Hepatocyte (in vitro differentiated cells): ENCODE measurements around the gene DAAM1. TPM values are rescaled to one million over a fixed set of nuclear protein-coding genes. Genes with fewer than 3 reads are reported as not detected.

Experiments
- DNase-seq: peaks from one replicate; pipeline ENCODE4 v3.0.0-alpha.2; 2016; ENCODE audit warnings: low spot score
- H2AFZ ChIP-seq: fragments of 200-600 bp; sonication (generic); 2 replicates; pipeline ENCODE4 v1.6.0; 2016; ENCODE audit warnings: antibody characterized with exemption, mild to moderate bottlenecking
- H3K27ac ChIP-seq: fragments of 200-600 bp; sonication (generic); 2 replicates; pipeline ENCODE4 v1.5.1; 2016; ENCODE audit warnings: mild to moderate bottlenecking
- H3K27me3 ChIP-seq: fragments of 200-600 bp; sonication (generic); 2 replicates; pipeline ENCODE4 v1.6.1; 2016
- H3K36me3 ChIP-seq: fragments of 200-600 bp; sonication (generic); replicated peaks from 2 replicates; pipeline ENCODE4 v1.5.1; 2016; ENCODE audit warnings: low read depth; ENCODE audit not compliant: insufficient read depth
- H3K4me1 ChIP-seq: fragments of 200-600 bp; sonication (generic); 2 replicates; pipeline ENCODE4 v1.5.1; 2016; ENCODE audit warnings: mild to moderate bottlenecking, moderate library complexity; ENCODE audit not compliant: insufficient read depth
- H3K4me2 ChIP-seq: fragments of 200-600 bp; sonication (generic); 2 replicates; pipeline ENCODE4 v1.6.0; 2016
- H3K4me3 ChIP-seq: fragments of 200-600 bp; sonication (generic); 2 replicates; pipeline ENCODE4 v1.5.1; 2016; ENCODE audit warnings: mild to moderate bottlenecking
- H3K79me2 ChIP-seq: fragments of 200-600 bp; sonication (generic); 2 replicates; pipeline ENCODE4 v1.6.0; 2017; ENCODE audit warnings: mild to moderate bottlenecking
- H3K9me2 ChIP-seq: fragments of 200-600 bp; sonication (generic); replicated peaks from 2 replicates; pipeline ENCODE4 v1.6.0; 2017; ENCODE audit warnings: mild to moderate bottlenecking; ENCODE audit not compliant: insufficient read depth
- H3K9me3 ChIP-seq: fragments of 200-600 bp; sonication (generic); 2 replicates; pipeline ENCODE4 v1.5.1; 2016; ENCODE audit warnings: low read depth, mild to moderate bottlenecking
- H4K20me1 ChIP-seq: fragments of 200-600 bp; sonication (generic); 2 replicates; pipeline ENCODE4 v1.6.0; 2016; ENCODE audit warnings: mild to moderate bottlenecking; ENCODE audit not compliant: insufficient read depth, poor library complexity, severe bottlenecking
- CTCF ChIP-seq: fragments of 200-600 bp; sonication (generic); IDR thresholded peaks from 2 replicates; pipeline ENCODE4 v1.5.1; 2016; ENCODE audit warnings: antibody characterized with exemption, mild to moderate bottlenecking; ENCODE audit not compliant: poor library complexity
- EZH2 ChIP-seq: fragments of 200-600 bp; sonication (generic); IDR thresholded peaks from 2 replicates; pipeline ENCODE4 v1.6.1; 2016; ENCODE audit warnings: antibody characterized with exemption, mild to moderate bottlenecking, borderline replicate concordance
- EZH2phosphoT487 ChIP-seq: fragments of 200-600 bp; sonication (generic); IDR thresholded peaks from one replicate; pipeline ENCODE4 v1.6.1; 2018; ENCODE audit warnings: antibody characterized with exemption, mild to moderate bottlenecking, low read depth, moderate library complexity; ENCODE audit not compliant: unreplicated experiment, severe bottlenecking
- WGBS: methylation state at CpG from one replicate; pipeline ENCODE4 v1.1.6; 2016; ENCODE audit warnings: low lambda C conversion rate; ENCODE audit errors: missing lambda C conversion rate; 5-methylcytosine and 5-hydroxymethylcytosine counted together
- polyA plus RNA-seq: library from polyadenylated mRNA; unstranded; fragments of >200 nt; fragmentation: Nextera tagmentation; extraction: Ambion mirVana; gene quantifications from 2 replicates; pipeline ENCODE4 v1.2.1, GENCODE V29; 2016
- total RNA-seq: library from RNA; depleted of rRNA; stranded (reverse); fragments of >200 nt; gene quantifications from 2 replicates; pipeline ENCODE4 v1.2.3, GENCODE V29; 2014

Gene DAAM1
- total and polyA plus RNA-seq, 2 experiments from 2014 or later, result 21.6 to 23.7 TPM

- H3K27ac ChIP-seq, result peak overlapping the region; percentile 44
- H3K27me3 ChIP-seq, result no peaks in the 10 kb centered on the region
- no peaks in the 10 kb centered on the region for H3K9me2 ChIP-seq
- peak overlapping the region; percentile 7 for H3K4me2 ChIP-seq
- no peaks in the 10 kb centered on the region for H3K36me3 ChIP-seq
- no peak overlapping the region for H3K4me3 ChIP-seq
- H2AFZ ChIP-seq, result no peak overlapping the region
- TF ChIP-seq EZH2phosphoT487 (no peak), EZH2 (no peak)
- peaks cover 16% of the 10 kb centered on the region for H3K79me2 ChIP-seq
- H3K4me1 ChIP-seq, result peaks cover 28% of the 10 kb centered on the region
- no peaks in the 10 kb centered on the region for H4K20me1 ChIP-seq
- no peaks in the 10 kb centered on the region for H3K9me3 ChIP-seq
- 43% methylated on average over 1 of the region's 1 CpG for WGBS
- DNase-seq, result no peak
Observed at GRCh38 chr14:59305836-59306555, 117.5 kb downstream of the DAAM1 start.

GRCh38 chr14:59306775-59307174 lies 118.3 kb downstream of the DAAM1 start:
- no peak for TF ChIP-seq EZH2phosphoT487
- no peak for TF ChIP-seq CTCF
- TF ChIP-seq EZH2, result no peak
- 84% methylated on average over 1 of the region's 1 CpG for WGBS
- H3K9me2 ChIP-seq, result no peaks in the 10 kb centered on the region
- DNase-seq, result no peak
- peaks cover 22% of the 10 kb centered on the region for H3K79me2 ChIP-seq
- H3K36me3 ChIP-seq, result no peaks in the 10 kb centered on the region
- no peak overlapping the region for H2AFZ ChIP-seq
- peaks cover 29% of the 10 kb centered on the region for H3K4me1 ChIP-seq
- H3K27me3 ChIP-seq, result no peaks in the 10 kb centered on the region
- no peaks in the 10 kb centered on the region for H3K9me3 ChIP-seq
- H3K4me3 ChIP-seq, result no peak overlapping the region
- peak overlapping the region; percentile 44 for H3K27ac ChIP-seq
- no peak overlapping the region for H3K4me2 ChIP-seq
- no peaks in the 10 kb centered on the region for H4K20me1 ChIP-seq

GRCh38 chr14:59308086-59308485 lies 119.6 kb downstream of the DAAM1 start:
- Histone ChIP-seq H3K27ac (no peak overlapping the region), H3K4me2 (no peak overlapping the region), H3K79me2 (peaks cover 30% of the 10 kb centered on the region), H3K36me3 (no peaks in the 10 kb centered on the region), H3K9me2 (no peaks in the 10 kb centered on the region), H3K4me3 (no peak overlapping the region), H3K27me3 (no peaks in the 10 kb centered on the region), H4K20me1 (no peaks in the 10 kb centered on the region), H3K4me1 (peaks cover 32% of the 10 kb centered on the region), H3K9me3 (no peaks in the 10 kb centered on the region), H2AFZ (no peak overlapping the region)
- no peak for DNase-seq
- no peak for TF ChIP-seq CTCF
- no peak for TF ChIP-seq EZH2phosphoT487
- TF ChIP-seq EZH2, result no peak

GRCh38 chr14:59308673-59309072 lies 120.2 kb downstream of the DAAM1 start:
- Histone ChIP-seq H2AFZ (no peak overlapping the region), H3K4me1 (peaks cover 38% of the 10 kb centered on the region), H3K36me3 (no peaks in the 10 kb centered on the region), H3K4me2 (no peak overlapping the region), H3K9me3 (no peaks in the 10 kb centered on the region), H3K9me2 (no peaks in the 10 kb centered on the region), H3K27me3 (no peaks in the 10 kb centered on the region), H3K27ac (no peak overlapping the region), H4K20me1 (no peaks in the 10 kb centered on the region), H3K4me3 (no peak overlapping the region), H3K79me2 (peaks cover 30% of the 10 kb centered on the region)
- no peak for TF ChIP-seq EZH2phosphoT487
- DNase-seq, result no peak
- 90% methylated on average over 1 of the region's 1 CpG for WGBS
